RWPE2 (cell line): ENCODE data around the gene CUL3.

ENCODE experiments used
- ATAC-seq: fragments of 200-7000 bp; cut with Tn5 transposase; 3 replicates; pipeline ENCODE4 v1.9.1; 2021; ENCODE audit warnings: low read depth
- DNase-seq: peaks from one replicate; pipeline ENCODE4 v3.0.0-alpha.2; 2020; ENCODE audit warnings: low spot score
- H3K27ac ChIP-seq: fragments of 450-650 bp; 2 replicates; pipeline ENCODE4 v1.5.1; 2017; ENCODE audit warnings: mild to moderate bottlenecking; ENCODE audit not compliant: poor library complexity, severe bottlenecking
- H3K27me3 ChIP-seq: fragments of 250-450 bp; sonication (Bioruptor Pico); 2 replicates; pipeline ENCODE4 v1.5.1; 2021; ENCODE audit warnings: mild to moderate bottlenecking, moderate library complexity; ENCODE audit not compliant: insufficient read depth, poor library complexity, severe bottlenecking
- H3K36me3 ChIP-seq: fragments of 250-450 bp; sonication (Bioruptor Pico); 2 replicates; pipeline ENCODE4 v1.5.1; 2020; ENCODE audit warnings: low read depth, mild to moderate bottlenecking, moderate library complexity
- H3K4me1 ChIP-seq: fragments of 250-450 bp; sonication (Bioruptor Pico); 2 replicates; pipeline ENCODE4 v1.5.1; 2021; ENCODE audit warnings: mild to moderate bottlenecking, moderate library complexity; ENCODE audit not compliant: insufficient read depth, poor library complexity, severe bottlenecking
- H3K4me3 ChIP-seq: fragments of 250-450 bp; sonication (Bioruptor Pico); 2 replicates; pipeline ENCODE4 v1.5.1; 2021; ENCODE audit warnings: mild to moderate bottlenecking, moderate library complexity; ENCODE audit not compliant: severe bottlenecking
- H3K9me3 ChIP-seq: fragments of 250-450 bp; sonication (Bioruptor Pico); 2 replicates; pipeline ENCODE4 v1.5.1; 2021; ENCODE audit warnings: mild to moderate bottlenecking, moderate library complexity; ENCODE audit not compliant: severe bottlenecking
- CTCF ChIP-seq: fragments of 450-650 bp; IDR thresholded peaks from one replicate; pipeline ENCODE4 v1.5.1; 2017; ENCODE audit warnings: mild to moderate bottlenecking, moderate library complexity; ENCODE audit not compliant: poor library complexity, severe bottlenecking

The CUL3 gene

GRCh38 chr2:224461391-224461790 is 123.8 kb downstream of the CUL3 start:
- TF ChIP-seq CTCF = no peak
- no peaks in the 10 kb centered on the region for H3K4me1 ChIP-seq
- no peak overlapping the region for H3K27ac ChIP-seq
- ATAC-seq = no peak
- no peaks in the 10 kb centered on the region for H3K9me3 ChIP-seq
- H3K4me3 ChIP-seq = no peak overlapping the region
- no peak for DNase-seq
- no peaks in the 10 kb centered on the region for H3K36me3 ChIP-seq
- no peaks in the 10 kb centered on the region for H3K27me3 ChIP-seq

GRCh38 chr2:224457408-224458096 is 127.6 kb downstream of the CUL3 start:
- no peak for DNase-seq
- H3K27me3 ChIP-seq = no peaks in the 10 kb centered on the region
- no peaks in the 10 kb centered on the region for H3K9me3 ChIP-seq
- no peak for ATAC-seq
- no peak for TF ChIP-seq CTCF
- no peak overlapping the region for H3K27ac ChIP-seq
- no peaks in the 10 kb centered on the region for H3K4me1 ChIP-seq
- H3K36me3 ChIP-seq = no peaks in the 10 kb centered on the region
- H3K4me3 ChIP-seq = no peak overlapping the region

GRCh38 chr2:224453892-224454291 is 131.3 kb downstream of the CUL3 start:
- H3K36me3 ChIP-seq = no peaks in the 10 kb centered on the region
- TF ChIP-seq CTCF = no peak
- H3K4me3 ChIP-seq = no peak overlapping the region
- no peak overlapping the region for H3K27ac ChIP-seq
- H3K9me3 ChIP-seq = no peaks in the 10 kb centered on the region
- no peak for DNase-seq
- no peaks in the 10 kb centered on the region for H3K27me3 ChIP-seq
- no peak for ATAC-seq
- H3K4me1 ChIP-seq = no peaks in the 10 kb centered on the region

GRCh38 chr2:224449212-224450147 is 135.7 kb downstream of the CUL3 start:
- Histone ChIP-seq H3K36me3 (no peaks in the 10 kb centered on the region), H3K27me3 (no peaks in the 10 kb centered on the region), H3K9me3 (no peaks in the 10 kb centered on the region), H3K4me1 (no peaks in the 10 kb centered on the region), H3K4me3 (no peak overlapping the region), H3K27ac (no peak overlapping the region)
- ATAC-seq (no peak; the same call in 2 of the 3 replicates), DNase-seq (no peak)
- TF ChIP-seq CTCF = peak; percentile 76
